Stimulated activated CD8-positive, alpha-beta memory T cell treated with anti-CD3 and anti-CD28 coated beads, Interleukin-12 subunit alpha, Interleukin-12 subunit beta, amount 100 ng/mL, for 24 hours (primary cell): ENCODE measurements around the gene PRKAG1.

Source experiments
- DNase-seq: peaks from one replicate; pipeline ENCODE4 v3.0.0-alpha.2; 2020; ENCODE audit errors: extremely low read depth

PRKAG1 gene

GRCh38 chr12:48981757-48982157 lies 36.8 kb downstream of the PRKAG1 start:
- no peak for DNase-seq

- DNase-seq = no peak
These were observed 37.4 kb downstream of the PRKAG1 start for GRCh38 chr12:48980953-48981756.

- no peak for DNase-seq
These were observed 38.1 kb downstream of the PRKAG1 start for GRCh38 chr12:48980389-48980952.

- no peak for DNase-seq
These were observed 38.8 kb downstream of the PRKAG1 start for GRCh38 chr12:48979602-48980388.

GRCh38 chr12:48978741-48979601 lies 39.6 kb downstream of the PRKAG1 start:
- DNase-seq = no peak

GRCh38 chr12:48978291-48978740 lies 40.3 kb downstream of the PRKAG1 start, which contains the start of gene WNT1:
Gene WNT1, plus strand, starts transcription at chr12:48978322. Its CDS starts 329 bp downstream, at chr12:48978651.
- no peak for DNase-seq

GRCh38 chr12:48977290-48978281 lies 41.0 kb downstream of the PRKAG1 start:
- peak; percentile 67 for DNase-seq

- no peak for DNase-seq
These were observed 44.5 kb downstream of the PRKAG1 start for GRCh38 chr12:48973941-48974673.

- no peak for DNase-seq
These were observed 45.0 kb downstream of the PRKAG1 start for GRCh38 chr12:48973531-48973930.

- no peak for DNase-seq
These were observed 45.6 kb downstream of the PRKAG1 start for GRCh38 chr12:48972952-48973483.

GRCh38 chr12:48972213-48972951 lies 46.2 kb downstream of the PRKAG1 start:
- DNase-seq = no peak

GRCh38 chr12:48970702-48971334 lies 47.8 kb downstream of the PRKAG1 start:
- no peak for DNase-seq

GRCh38 chr12:48969833-48970701 lies 48.5 kb downstream of the PRKAG1 start:
- no peak for DNase-seq

- DNase-seq = no peak
These were observed 49.3 kb downstream of the PRKAG1 start for GRCh38 chr12:48969160-48969771.

- no peak for DNase-seq
These were observed 50.1 kb downstream of the PRKAG1 start for GRCh38 chr12:48968467-48968866.

- no peak for DNase-seq
These were observed 50.6 kb downstream of the PRKAG1 start for GRCh38 chr12:48967991-48968390.
